ENCODE results near the gene NEK7.

DNA sequence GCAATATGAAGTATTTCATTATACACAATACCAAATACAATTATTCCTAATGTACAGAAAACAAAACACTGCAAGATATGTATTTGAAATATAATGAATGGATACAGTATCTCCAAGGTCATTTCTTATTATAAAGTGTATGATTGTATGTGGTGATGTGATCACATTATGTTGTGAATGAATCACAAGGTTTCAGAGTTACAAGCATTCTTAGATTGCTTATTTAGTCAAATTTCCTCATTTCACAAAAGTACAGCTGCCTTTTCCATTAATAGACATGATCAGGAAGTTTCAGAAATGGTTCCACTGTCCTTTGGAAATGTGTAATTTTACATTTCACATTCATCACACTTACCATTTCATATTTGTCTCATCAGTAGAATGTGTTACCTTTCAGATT is 28.3 kb upstream of the NEK7 start:
- TF ChIP-seq, protein P1, sequence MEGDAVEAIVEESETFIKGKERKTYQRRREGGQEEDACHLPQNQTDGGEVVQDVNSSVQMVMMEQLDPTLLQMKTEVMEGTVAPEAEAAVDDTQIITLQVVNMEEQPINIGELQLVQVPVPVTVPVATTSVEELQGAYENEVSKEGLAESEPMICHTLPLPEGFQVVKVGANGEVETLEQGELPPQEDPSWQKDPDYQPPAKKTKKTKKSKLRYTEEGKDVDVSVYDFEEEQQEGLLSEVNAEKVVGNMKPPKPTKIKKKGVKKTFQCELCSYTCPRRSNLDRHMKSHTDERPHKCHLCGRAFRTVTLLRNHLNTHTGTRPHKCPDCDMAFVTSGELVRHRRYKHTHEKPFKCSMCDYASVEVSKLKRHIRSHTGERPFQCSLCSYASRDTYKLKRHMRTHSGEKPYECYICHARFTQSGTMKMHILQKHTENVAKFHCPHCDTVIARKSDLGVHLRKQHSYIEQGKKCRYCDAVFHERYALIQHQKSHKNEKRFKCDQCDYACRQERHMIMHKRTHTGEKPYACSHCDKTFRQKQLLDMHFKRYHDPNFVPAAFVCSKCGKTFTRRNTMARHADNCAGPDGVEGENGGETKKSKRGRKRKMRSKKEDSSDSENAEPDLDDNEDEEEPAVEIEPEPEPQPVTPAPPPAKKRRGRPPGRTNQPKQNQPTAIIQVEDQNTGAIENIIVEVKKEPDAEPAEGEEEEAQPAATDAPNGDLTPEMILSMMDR (IDR thresholded peaks at IDR 0.05): no peak
- TF ChIP-seq EZH2 (IDR thresholded peaks at IDR 0.05; ENCODE audit: borderline replicate concordance, insufficient read depth, low read depth, low read length, poor library complexity, severe bottlenecking): no peak

Data from B cell (primary cell).